OCI-LY1 (cell line): ENCODE results near the gene CTSH.
A peak's percentile ranks its signal among the peaks of the same experiment; 100 is the strongest.

ENCODE experiments used
- H2AFZ ChIP-seq: fragments of 200-600 bp; sonication (generic), shearing (Covaris generic); 2 replicates; pipeline ENCODE4 v1.6.0; 2014; ENCODE audit warnings: antibody characterized with exemption, mild to moderate bottlenecking, low read length
- H3F3A ChIP-seq: fragments of 200-600 bp; sonication (generic), shearing (Covaris generic); 2 replicates; pipeline ENCODE4 v1.6.0; 2014; ENCODE audit warnings: mild to moderate bottlenecking, antibody characterized with exemption, low read length, moderate library complexity; ENCODE audit not compliant: insufficient read depth
- H3K27ac ChIP-seq: fragments of 200-600 bp; sonication (generic); 2 replicates; pipeline ENCODE4 v1.5.1; 2014; ENCODE audit warnings: low read length, mixed run types, mild to moderate bottlenecking, low read depth; ENCODE audit not compliant: poor library complexity, severe bottlenecking
- H3K27me3 ChIP-seq: fragments of 200-600 bp; sonication (generic); 2 replicates; pipeline ENCODE4 v1.6.0; 2014; ENCODE audit warnings: antibody characterized with exemption, mild to moderate bottlenecking, low read length, moderate library complexity; ENCODE audit not compliant: insufficient read depth
- H3K36me3 ChIP-seq: fragments of 200-600 bp; sonication (generic); 2 replicates; pipeline ENCODE4 v1.6.1; 2014; ENCODE audit warnings: mild to moderate bottlenecking, antibody characterized with exemption, low read length, moderate library complexity, mixed read lengths; ENCODE audit not compliant: insufficient read depth
- H3K4me1 ChIP-seq: fragments of 200-600 bp; sonication (generic); 2 replicates; pipeline ENCODE4 v1.5.1; 2014; ENCODE audit warnings: mild to moderate bottlenecking, low read length, moderate library complexity; ENCODE audit not compliant: insufficient read depth, severe bottlenecking
- H3K4me2 ChIP-seq: fragments of 200-600 bp; sonication (generic), shearing (Covaris generic); 2 replicates; pipeline ENCODE4 v1.6.1; 2014; ENCODE audit warnings: low read length
- H3K4me3 ChIP-seq: fragments of 200-600 bp; sonication (generic); 2 replicates; pipeline ENCODE4 v1.5.1; 2014; ENCODE audit warnings: low read length, low read depth, mild to moderate bottlenecking, mixed read lengths; ENCODE audit not compliant: poor library complexity, severe bottlenecking
- H3K79me2 ChIP-seq: fragments of 200-600 bp; shearing (Covaris generic); 2 replicates; pipeline ENCODE4 v1.6.1; 2016; ENCODE audit warnings: mixed run types, low read length, mixed read lengths; ENCODE audit not compliant: insufficient read depth
- H3K9ac ChIP-seq: fragments of 200-600 bp; sonication (generic), shearing (Covaris generic); 2 replicates; pipeline ENCODE4 v1.6.1; 2014; ENCODE audit warnings: mild to moderate bottlenecking, low read length, mixed read lengths
- H3K9me2 ChIP-seq: fragments of 200-600 bp; sonication (generic), shearing (Covaris generic); 2 replicates; pipeline ENCODE4 v1.6.1; 2014; ENCODE audit warnings: low read depth, mild to moderate bottlenecking, low read length, mixed read lengths
- H3K9me3 ChIP-seq: fragments of 200-600 bp; shearing (Covaris generic); 2 replicates; pipeline ENCODE4 v1.6.1; 2014; ENCODE audit warnings: low read length, mixed read lengths
- H4K20me1 ChIP-seq: fragments of 200-600 bp; sonication (generic), shearing (Covaris generic); 2 replicates; pipeline ENCODE4 v1.6.0; 2016; ENCODE audit warnings: mild to moderate bottlenecking, low read length; ENCODE audit not compliant: insufficient read depth
- CTCF ChIP-seq: fragments of 200-600 bp; sonication (generic), shearing (Covaris generic); IDR thresholded peaks from 2 replicates; pipeline ENCODE4 v1.5.1; 2017; ENCODE audit warnings: mild to moderate bottlenecking, antibody characterized with exemption, low read length, moderate library complexity, mixed read lengths
- EZH2 ChIP-seq: fragments of 200-600 bp; sonication (generic), shearing (Covaris generic); IDR thresholded peaks from 2 replicates; pipeline ENCODE4 v1.8.0; 2017; ENCODE audit warnings: borderline replicate concordance, mixed run types, mild to moderate bottlenecking, antibody characterized with exemption, low read length, moderate library complexity, mixed read lengths

CTSH gene

GRCh38 chr15:78943692-78944091 lies 1.2 kb downstream of the CTSH start:
- H3K4me1 ChIP-seq: peaks cover 43% of the 10 kb centered on the region
- H2AFZ ChIP-seq: no peak overlapping the region
- no peaks in the 10 kb centered on the region for H3K9me2 ChIP-seq
- H3K36me3 ChIP-seq: peaks cover 8% of the 10 kb centered on the region
- peak overlapping the region; percentile 82 for H3K4me2 ChIP-seq
- H3K9ac ChIP-seq: peak overlapping the region; percentile 86
- TF ChIP-seq CTCF (no peak), EZH2 (no peak)
- H3K9me3 ChIP-seq: no peaks in the 10 kb centered on the region
- H3K4me3 ChIP-seq: peak overlapping the region; percentile 72
- H4K20me1 ChIP-seq: no peaks in the 10 kb centered on the region
- peak overlapping the region; percentile 54 for H3K27ac ChIP-seq
- 0 out of 2 replicates have a peak, but pooled peaks cover 4% of the 10 kb centered on the region for H3K79me2 ChIP-seq
- no peaks in the 10 kb centered on the region; the same call in 1 of the 2 replicates for H3F3A ChIP-seq
- no peaks in the 10 kb centered on the region for H3K27me3 ChIP-seq

- Histone ChIP-seq H3F3A (no peaks in the 10 kb centered on the region; the same call in 1 of the 2 replicates), H3K79me2 (0 out of 2 replicates have a peak, but pooled peaks cover 4% of the 10 kb centered on the region), H3K4me3 (peak overlapping the region; percentile 72), H3K27me3 (no peaks in the 10 kb centered on the region), H3K9ac (peak overlapping the region; percentile 86; the same call in 1 of the 2 replicates), H3K9me2 (no peaks in the 10 kb centered on the region), H3K9me3 (no peaks in the 10 kb centered on the region), H3K36me3 (peaks cover 13% of the 10 kb centered on the region), H4K20me1 (no peaks in the 10 kb centered on the region), H3K27ac (peak overlapping the region; percentile 63), H3K4me2 (peak overlapping the region; percentile 82), H2AFZ (no peak overlapping the region), H3K4me1 (peaks cover 47% of the 10 kb centered on the region)
- TF ChIP-seq CTCF (no peak), EZH2 (no peak)
Measured at GRCh38 chr15:78942741-78943140, 2.1 kb downstream of the CTSH start.

- Histone ChIP-seq H3K4me3 (peak overlapping the region; percentile 36), H3K27me3 (no peaks in the 10 kb centered on the region), H3F3A (no peaks in the 10 kb centered on the region; the same call in 1 of the 2 replicates), H3K9ac (no peak overlapping the region; the same call in 1 of the 2 replicates), H3K36me3 (peaks cover 39% of the 10 kb centered on the region), H2AFZ (no peak overlapping the region), H3K9me2 (no peaks in the 10 kb centered on the region), H3K9me3 (no peaks in the 10 kb centered on the region), H3K4me2 (peak overlapping the region; percentile 38), H3K27ac (peak overlapping the region; percentile 78), H4K20me1 (no peaks in the 10 kb centered on the region), H3K4me1 (peaks cover 47% of the 10 kb centered on the region), H3K79me2 (0 out of 2 replicates have a peak, but pooled peaks cover 4% of the 10 kb centered on the region)
- TF ChIP-seq CTCF: no peak
- no peak for TF ChIP-seq EZH2
Measured at GRCh38 chr15:78938658-78939488, 6.0 kb downstream of the CTSH start.
